OCI-LY1 (cell line): ENCODE data around the gene MAST4.

ENCODE experiments used
- H2AFZ ChIP-seq: fragments of 200-600 bp; sonication (generic), shearing (Covaris generic); 2 replicates; pipeline ENCODE4 v1.6.0; 2014; ENCODE audit warnings: antibody characterized with exemption, mild to moderate bottlenecking, low read length
- H3F3A ChIP-seq: fragments of 200-600 bp; sonication (generic), shearing (Covaris generic); 2 replicates; pipeline ENCODE4 v1.6.0; 2014; ENCODE audit warnings: mild to moderate bottlenecking, antibody characterized with exemption, low read length, moderate library complexity; ENCODE audit not compliant: insufficient read depth
- H3K27ac ChIP-seq: fragments of 200-600 bp; sonication (generic); 2 replicates; pipeline ENCODE4 v1.5.1; 2014; ENCODE audit warnings: low read length, mixed run types, mild to moderate bottlenecking, low read depth; ENCODE audit not compliant: poor library complexity, severe bottlenecking
- H3K27me3 ChIP-seq: fragments of 200-600 bp; sonication (generic); 2 replicates; pipeline ENCODE4 v1.6.0; 2014; ENCODE audit warnings: antibody characterized with exemption, mild to moderate bottlenecking, low read length, moderate library complexity; ENCODE audit not compliant: insufficient read depth
- H3K36me3 ChIP-seq: fragments of 200-600 bp; sonication (generic); 2 replicates; pipeline ENCODE4 v1.6.1; 2014; ENCODE audit warnings: mild to moderate bottlenecking, antibody characterized with exemption, low read length, moderate library complexity, mixed read lengths; ENCODE audit not compliant: insufficient read depth
- H3K4me1 ChIP-seq: fragments of 200-600 bp; sonication (generic); 2 replicates; pipeline ENCODE4 v1.5.1; 2014; ENCODE audit warnings: mild to moderate bottlenecking, low read length, moderate library complexity; ENCODE audit not compliant: insufficient read depth, severe bottlenecking
- H3K4me2 ChIP-seq: fragments of 200-600 bp; sonication (generic), shearing (Covaris generic); 2 replicates; pipeline ENCODE4 v1.6.1; 2014; ENCODE audit warnings: low read length
- H3K4me3 ChIP-seq: fragments of 200-600 bp; sonication (generic); 2 replicates; pipeline ENCODE4 v1.5.1; 2014; ENCODE audit warnings: low read length, low read depth, mild to moderate bottlenecking, mixed read lengths; ENCODE audit not compliant: poor library complexity, severe bottlenecking
- H3K79me2 ChIP-seq: fragments of 200-600 bp; shearing (Covaris generic); 2 replicates; pipeline ENCODE4 v1.6.1; 2016; ENCODE audit warnings: mixed run types, low read length, mixed read lengths; ENCODE audit not compliant: insufficient read depth
- H3K9ac ChIP-seq: fragments of 200-600 bp; sonication (generic), shearing (Covaris generic); 2 replicates; pipeline ENCODE4 v1.6.1; 2014; ENCODE audit warnings: mild to moderate bottlenecking, low read length, mixed read lengths
- H3K9me2 ChIP-seq: fragments of 200-600 bp; sonication (generic), shearing (Covaris generic); 2 replicates; pipeline ENCODE4 v1.6.1; 2014; ENCODE audit warnings: low read depth, mild to moderate bottlenecking, low read length, mixed read lengths
- H3K9me3 ChIP-seq: fragments of 200-600 bp; shearing (Covaris generic); 2 replicates; pipeline ENCODE4 v1.6.1; 2014; ENCODE audit warnings: low read length, mixed read lengths
- H4K20me1 ChIP-seq: fragments of 200-600 bp; sonication (generic), shearing (Covaris generic); 2 replicates; pipeline ENCODE4 v1.6.0; 2016; ENCODE audit warnings: mild to moderate bottlenecking, low read length; ENCODE audit not compliant: insufficient read depth
- EZH2 ChIP-seq: fragments of 200-600 bp; sonication (generic), shearing (Covaris generic); IDR thresholded peaks from 2 replicates; pipeline ENCODE4 v1.8.0; 2017; ENCODE audit warnings: borderline replicate concordance, mixed run types, mild to moderate bottlenecking, antibody characterized with exemption, low read length, moderate library complexity, mixed read lengths
- TF ChIP-seq, protein P1 (sequence below): fragments of 200-600 bp; sonication (generic), shearing (Covaris generic); IDR thresholded peaks from 2 replicates; pipeline ENCODE4 v1.5.1; 2017; ENCODE audit warnings: mild to moderate bottlenecking, antibody characterized with exemption, low read length, moderate library complexity, mixed read lengths

MAST4 gene

DNA sequence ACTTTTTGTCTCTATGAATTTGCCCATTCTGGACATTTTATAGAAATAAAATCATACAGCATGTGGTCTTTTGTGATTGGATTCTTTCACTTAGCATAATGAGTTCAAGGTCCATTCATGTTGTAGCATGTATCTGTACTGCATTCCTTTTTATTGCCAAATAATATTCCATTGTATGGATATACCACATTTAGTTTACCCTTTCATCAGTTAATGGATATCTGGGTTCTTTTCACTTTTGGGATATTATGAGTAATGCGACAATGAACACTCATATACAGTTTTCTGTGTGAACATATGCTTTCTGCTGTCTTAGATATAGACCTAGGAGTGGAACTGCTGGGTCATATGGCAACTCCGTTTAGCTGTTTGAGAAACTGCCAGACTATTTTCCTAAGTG is 41.3 kb upstream of the MAST4 start:
- Histone ChIP-seq H3K4me1 (peaks cover 10% of the 10 kb centered on the region), H3K79me2 (no peaks in the 10 kb centered on the region), H3K27ac (no peak overlapping the region), H3F3A (no peaks in the 10 kb centered on the region), H3K9me3 (0 out of 2 replicates have a peak, but pooled peaks cover 3% of the 10 kb centered on the region), H3K4me2 (no peak overlapping the region), H3K4me3 (no peak overlapping the region), H4K20me1 (no peaks in the 10 kb centered on the region), H2AFZ (no peak overlapping the region), H3K9me2 (no peaks in the 10 kb centered on the region), H3K36me3 (no peaks in the 10 kb centered on the region), H3K9ac (no peak overlapping the region), H3K27me3 (no peaks in the 10 kb centered on the region)
- TF ChIP-seq, protein P1, sequence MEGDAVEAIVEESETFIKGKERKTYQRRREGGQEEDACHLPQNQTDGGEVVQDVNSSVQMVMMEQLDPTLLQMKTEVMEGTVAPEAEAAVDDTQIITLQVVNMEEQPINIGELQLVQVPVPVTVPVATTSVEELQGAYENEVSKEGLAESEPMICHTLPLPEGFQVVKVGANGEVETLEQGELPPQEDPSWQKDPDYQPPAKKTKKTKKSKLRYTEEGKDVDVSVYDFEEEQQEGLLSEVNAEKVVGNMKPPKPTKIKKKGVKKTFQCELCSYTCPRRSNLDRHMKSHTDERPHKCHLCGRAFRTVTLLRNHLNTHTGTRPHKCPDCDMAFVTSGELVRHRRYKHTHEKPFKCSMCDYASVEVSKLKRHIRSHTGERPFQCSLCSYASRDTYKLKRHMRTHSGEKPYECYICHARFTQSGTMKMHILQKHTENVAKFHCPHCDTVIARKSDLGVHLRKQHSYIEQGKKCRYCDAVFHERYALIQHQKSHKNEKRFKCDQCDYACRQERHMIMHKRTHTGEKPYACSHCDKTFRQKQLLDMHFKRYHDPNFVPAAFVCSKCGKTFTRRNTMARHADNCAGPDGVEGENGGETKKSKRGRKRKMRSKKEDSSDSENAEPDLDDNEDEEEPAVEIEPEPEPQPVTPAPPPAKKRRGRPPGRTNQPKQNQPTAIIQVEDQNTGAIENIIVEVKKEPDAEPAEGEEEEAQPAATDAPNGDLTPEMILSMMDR: no peak
- no peak for TF ChIP-seq EZH2

DNA sequence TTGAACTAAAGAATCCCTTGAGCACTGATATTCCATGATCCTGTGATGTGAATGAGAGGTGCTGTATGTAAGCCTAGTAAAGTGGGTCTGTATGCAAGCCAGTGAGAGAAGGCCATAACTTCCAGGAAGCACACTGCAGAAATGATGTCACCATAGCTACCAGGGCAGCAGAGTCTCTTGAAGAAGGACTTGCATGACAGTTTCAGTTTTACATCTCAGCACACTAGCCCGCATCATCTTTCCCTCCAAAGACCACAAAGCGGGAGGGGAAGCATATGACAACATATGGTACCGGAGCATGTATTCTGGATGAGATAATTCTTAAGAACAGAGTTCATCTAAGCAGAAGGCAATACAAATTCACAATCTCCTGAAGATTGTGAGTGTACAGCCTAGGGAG is 37.6 kb upstream of the MAST4 start:
- no peaks in the 10 kb centered on the region for H3K27me3 ChIP-seq
- H3F3A ChIP-seq: no peaks in the 10 kb centered on the region
- H3K27ac ChIP-seq: no peak overlapping the region
- H3K79me2 ChIP-seq: no peaks in the 10 kb centered on the region
- no peak overlapping the region for H2AFZ ChIP-seq
- no peak overlapping the region for H3K4me3 ChIP-seq
- H3K4me1 ChIP-seq: peaks cover 7% of the 10 kb centered on the region
- no peaks in the 10 kb centered on the region for H3K36me3 ChIP-seq
- no peaks in the 10 kb centered on the region for H4K20me1 ChIP-seq
- H3K4me2 ChIP-seq: no peak overlapping the region
- TF ChIP-seq EZH2: no peak
- TF ChIP-seq, protein P1: no peak
- 0 out of 2 replicates have a peak, but pooled peaks cover 3% of the 10 kb centered on the region for H3K9me3 ChIP-seq
- H3K9me2 ChIP-seq: no peaks in the 10 kb centered on the region
- H3K9ac ChIP-seq: no peak overlapping the region

DNA sequence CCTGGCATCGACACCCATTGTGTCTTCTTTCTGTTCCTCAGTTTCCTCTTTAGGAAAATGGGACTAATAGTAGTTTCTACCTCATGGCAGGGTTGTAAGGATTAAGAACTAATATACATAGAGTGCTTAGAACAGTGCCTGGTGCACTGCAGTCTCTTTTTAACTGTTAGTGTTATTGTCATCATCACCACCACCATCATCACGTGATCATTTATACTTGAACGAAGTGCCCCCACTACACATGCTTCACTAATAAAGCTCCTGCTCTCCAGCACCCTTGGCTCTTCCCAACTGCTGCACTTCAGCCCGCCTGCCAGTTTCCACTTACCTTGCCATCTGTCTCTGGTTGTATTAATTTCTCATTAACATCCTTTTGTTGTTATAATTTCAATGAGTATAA is 35.8 kb upstream of the MAST4 start:
- Histone ChIP-seq H3K4me1 (no peaks in the 10 kb centered on the region), H4K20me1 (no peaks in the 10 kb centered on the region), H3K9me2 (no peaks in the 10 kb centered on the region), H3K9ac (no peak overlapping the region), H3K79me2 (no peaks in the 10 kb centered on the region), H3K27ac (no peak overlapping the region), H3F3A (no peaks in the 10 kb centered on the region), H3K4me3 (no peak overlapping the region), H2AFZ (no peak overlapping the region), H3K27me3 (no peaks in the 10 kb centered on the region), H3K36me3 (no peaks in the 10 kb centered on the region), H3K4me2 (no peak overlapping the region), H3K9me3 (no peaks in the 10 kb centered on the region)
- no peak for TF ChIP-seq EZH2

DNA sequence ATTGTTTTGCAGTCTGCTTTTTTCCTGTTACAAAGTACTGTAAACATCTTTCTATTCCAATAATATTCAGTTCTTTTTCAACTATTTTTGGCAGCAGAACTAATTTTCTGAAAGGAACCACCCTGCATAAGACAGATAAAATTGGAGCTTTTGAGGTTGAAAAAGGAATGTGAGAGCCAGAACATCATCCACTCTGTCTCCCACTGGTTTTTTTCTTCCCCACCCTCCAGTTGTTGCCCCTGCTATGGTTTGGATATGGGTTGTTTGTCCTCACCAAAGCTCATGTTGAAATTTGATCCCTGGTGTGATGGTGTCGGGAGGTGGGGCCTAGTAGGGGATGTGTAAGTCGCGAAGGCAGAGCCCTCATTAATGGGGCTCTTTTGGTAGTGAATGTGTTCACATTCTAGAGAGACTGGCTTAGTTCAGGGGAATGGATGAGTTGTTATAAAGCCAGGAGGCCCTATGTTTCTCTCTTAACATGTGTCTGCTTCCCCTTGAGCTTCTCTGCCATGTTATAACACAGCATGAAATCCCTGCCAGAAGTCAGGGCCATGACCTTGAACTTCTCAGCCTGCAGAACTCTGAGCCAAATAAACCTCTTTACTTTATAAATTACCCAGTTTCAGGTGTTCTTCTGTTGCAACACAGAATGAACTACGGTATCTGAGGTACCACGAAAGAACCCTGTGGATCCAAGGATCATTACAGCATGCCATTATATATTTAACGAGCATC is 34.8 kb upstream of the MAST4 start:
- Histone ChIP-seq H3K4me2 (no peak overlapping the region), H3K9me3 (no peaks in the 10 kb centered on the region), H4K20me1 (no peaks in the 10 kb centered on the region), H3K79me2 (no peaks in the 10 kb centered on the region), H3K9me2 (no peaks in the 10 kb centered on the region), H3F3A (no peaks in the 10 kb centered on the region), H3K4me1 (no peaks in the 10 kb centered on the region), H3K9ac (no peak overlapping the region), H3K4me3 (no peak overlapping the region), H3K36me3 (no peaks in the 10 kb centered on the region), H3K27me3 (no peaks in the 10 kb centered on the region), H3K27ac (no peak overlapping the region), H2AFZ (no peak overlapping the region)
- TF ChIP-seq, protein P1: no peak
- no peak for TF ChIP-seq EZH2
